GM13977 (cell line): ENCODE data around the gene DYRK1A.

Experiments
- DNase-seq: peaks from one replicate; pipeline ENCODE4 v3.0.0; 2012; ENCODE audit warnings: low spot score
- CTCF ChIP-seq: IDR thresholded peaks from 2 replicates; pipeline ENCODE4 v1.5.1; 2012; ENCODE audit warnings: mild to moderate bottlenecking, control low read depth; ENCODE audit not compliant: insufficient read depth; ENCODE audit errors: extremely low read depth, missing control alignments
- in situ Hi-C: fragments of 300-500 bp; cut with MboI; formaldehyde crosslinking; loops from one replicate; pipeline ENCODE4 v1.12.0; 2022; ENCODE audit warnings: low sequenced_read_pairs, low pct_unique_long_range_greater_than_20kb, mixed read lengths, inconsistent platforms; ENCODE audit not compliant: unreplicated experiment

DYRK1A gene

GRCh38 chr21:37423103-37423502, 56.5 kb downstream of the DYRK1A start:
- no peak for TF ChIP-seq CTCF
- DNase-seq, result no peak
- in situ Hi-C loops, result no loop called here

- no peak for DNase-seq
- TF ChIP-seq CTCF, result no peak
- in situ Hi-C loops, result no loop called here
These were observed 57.8 kb downstream of the DYRK1A start for GRCh38 chr21:37424396-37424795.

GRCh38 chr21:37425001-37425400, 58.4 kb downstream of the DYRK1A start:
- TF ChIP-seq CTCF, result no peak
- DNase-seq, result no peak
- in situ Hi-C loops, result no loop called here

- no peak for DNase-seq
- TF ChIP-seq CTCF, result no peak
- in situ Hi-C loops, result no loop called here
These were observed 59.1 kb downstream of the DYRK1A start for GRCh38 chr21:37425684-37426083.

- TF ChIP-seq CTCF, result no peak
- DNase-seq, result no peak
- in situ Hi-C loops, result no loop called here
These were observed 60.6 kb downstream of the DYRK1A start for GRCh38 chr21:37427221-37427620.

GRCh38 chr21:37429356-37429755, 62.8 kb downstream of the DYRK1A start:
- no peak for TF ChIP-seq CTCF
- DNase-seq, result no peak
- in situ Hi-C loops, result no loop called here
